HG03103 (cell line): Measurements from ENCODE around the gene HAGHL.

Experiments used
- ATAC-seq: cut with Tn5 transposase; IDR thresholded peaks from one replicate; pipeline ENCODE4 v1.9.1; 2021; ENCODE audit warnings: low read depth; ENCODE audit not compliant: unreplicated experiment

Gene HAGHL

GRCh38 chr16:719815-720446 lies 7.0 kb upstream of the HAGHL start:
- ATAC-seq: no peak

- ATAC-seq: peak; percentile 18
Measured at GRCh38 chr16:720447-720989, 6.4 kb upstream of the HAGHL start.

GRCh38 chr16:720990-721764 lies 5.7 kb upstream of the HAGHL start, which contains the start of gene ANTKMT:
Gene ANTKMT, plus strand, starts transcription at chr16:721146. Its CDS starts 129 bp downstream, at chr16:721275.
- peak; percentile 54 for ATAC-seq

GRCh38 chr16:721765-722540 lies 5.0 kb upstream of the HAGHL start:
- no peak for ATAC-seq

- ATAC-seq: no peak
Measured at GRCh38 chr16:722835-723633, 3.9 kb upstream of the HAGHL start.

GRCh38 chr16:723695-724094 lies 3.2 kb upstream of the HAGHL start:
- no peak for ATAC-seq

GRCh38 chr16:724188-725040 lies 2.5 kb upstream of the HAGHL start:
- no peak for ATAC-seq

- no peak for ATAC-seq
Measured at GRCh38 chr16:725041-725376, 1.9 kb upstream of the HAGHL start.

GRCh38 chr16:725463-726187 lies 1.3 kb upstream of the HAGHL start:
- ATAC-seq: no peak

GRCh38 chr16:726188-726437 lies 793 bp upstream of the HAGHL start:
- ATAC-seq: no peak

- ATAC-seq: no peak
Measured at GRCh38 chr16:727291-727977, 528 bp downstream of the HAGHL start.

- ATAC-seq: no peak
Measured at GRCh38 chr16:728131-728889, 1.4 kb downstream of the HAGHL start.

- no peak for ATAC-seq
Measured at GRCh38 chr16:728890-729744, 2.2 kb downstream of the HAGHL start.

- ATAC-seq: no peak
Measured at GRCh38 chr16:729768-730665, 3.1 kb downstream of the HAGHL start.

GRCh38 chr16:730666-731509 lies 4.0 kb downstream of the HAGHL start:
- ATAC-seq: no peak
